Activated T-cell treated with anti-CD3 and anti-CD28 coated beads, Interleukin-2, amount 50 U/mL, for 24 hours (primary cell): ENCODE data around the gene RETREG1.
A peak's percentile ranks its signal among the peaks of the same experiment; 100 is the strongest.
"Not testable (repeated sequence)": the region's sequence is repeated elsewhere in the genome, so short reads cannot be mapped to it uniquely, and the experiment has no call there.

ENCODE experiments used
- DNase-seq: peaks from one replicate; pipeline ENCODE4 v3.0.0-alpha.2; 2020
- H3K27ac Mint-ChIP-seq: 2 replicates; pipeline ENCODE4 v1.8.0; 2020; ENCODE audit warnings: mild to moderate bottlenecking, mixed read lengths
- H3K27me3 Mint-ChIP-seq: 2 replicates; pipeline ENCODE4 v1.8.0; 2020; ENCODE audit warnings: mixed read lengths
- H3K36me3 Mint-ChIP-seq: 2 replicates; pipeline ENCODE4 v1.8.0; 2020; ENCODE audit warnings: low read depth, mixed read lengths
- H3K4me1 Mint-ChIP-seq: 2 replicates; pipeline ENCODE4 v1.8.0; 2020; ENCODE audit warnings: low read depth, mixed read lengths
- H3K4me3 Mint-ChIP-seq: 2 replicates; pipeline ENCODE4 v1.8.0; 2020; ENCODE audit warnings: mild to moderate bottlenecking, moderate library complexity, mixed read lengths
- H3K9me3 Mint-ChIP-seq: 2 replicates; pipeline ENCODE4 v1.8.0; 2020; ENCODE audit warnings: mixed read lengths

The RETREG1 gene

GRCh38 chr5:16544607-16545374, 72.0 kb downstream of the RETREG1 start:
- Mint-ChIP-seq H3K36me3 (peaks cover 7% of the 10 kb centered on the region), H3K27me3 (no peaks in the 10 kb centered on the region), H3K9me3 (no peaks in the 10 kb centered on the region), H3K4me3 (no peak overlapping the region), H3K27ac (no peak overlapping the region), H3K4me1 (peaks cover 68% of the 10 kb centered on the region)
- no peak for DNase-seq

DNA sequence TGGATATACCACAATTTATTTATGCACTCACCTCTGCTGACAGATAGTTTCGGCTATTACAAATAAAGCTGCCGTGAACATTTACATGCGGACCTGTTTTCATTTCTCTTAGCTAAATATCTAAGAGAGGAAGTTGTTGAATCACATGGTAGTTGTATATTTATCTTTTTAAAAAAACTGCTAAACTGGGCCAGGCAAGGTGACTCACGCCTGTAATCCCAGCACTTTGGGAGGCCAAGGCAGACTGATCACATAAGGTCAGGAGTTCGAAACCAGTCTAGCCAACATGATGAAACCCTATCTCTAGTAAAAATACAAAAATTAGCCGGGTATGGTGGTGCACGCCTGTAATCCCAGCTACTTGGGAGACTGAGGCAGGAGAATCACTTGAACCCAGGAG, 73.6 kb downstream of the RETREG1 start:
- DNase-seq, H3K27me3 Mint-ChIP-seq, H3K4me3 Mint-ChIP-seq, H3K9me3 Mint-ChIP-seq: not testable (repeated sequence)
- Mint-ChIP-seq H3K4me1 (peaks cover 66% of the 10 kb centered on the region), H3K27ac (peak overlapping the region; percentile 64), H3K36me3 (peaks cover 12% of the 10 kb centered on the region)

DNA sequence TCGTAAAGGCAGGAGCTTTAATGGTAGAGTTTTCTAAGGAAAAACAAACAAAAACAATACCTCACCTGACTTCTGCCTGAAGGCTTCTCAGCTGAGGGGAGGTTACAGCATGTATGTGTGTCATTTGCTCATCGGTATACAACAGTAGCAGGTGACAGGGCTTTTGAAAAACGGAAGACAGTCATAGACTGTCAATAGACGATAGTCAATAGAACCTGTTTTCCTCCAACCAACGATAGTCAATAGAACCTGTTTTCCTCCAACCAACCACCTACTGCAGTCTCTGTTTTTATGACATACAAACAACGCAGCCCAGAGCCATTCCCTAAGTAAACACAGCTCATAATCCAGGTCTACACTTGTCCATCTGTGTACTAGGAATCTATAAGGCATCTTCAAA, 74.6 kb downstream of the RETREG1 start:
- peaks cover 20% of the 10 kb centered on the region for H3K36me3 Mint-ChIP-seq
- no peaks in the 10 kb centered on the region for H3K27me3 Mint-ChIP-seq
- no peak overlapping the region for H3K4me3 Mint-ChIP-seq
- DNase-seq = no peak
- peaks cover 71% of the 10 kb centered on the region for H3K4me1 Mint-ChIP-seq
- H3K9me3 Mint-ChIP-seq = no peaks in the 10 kb centered on the region
- H3K27ac Mint-ChIP-seq = no peak overlapping the region

DNA sequence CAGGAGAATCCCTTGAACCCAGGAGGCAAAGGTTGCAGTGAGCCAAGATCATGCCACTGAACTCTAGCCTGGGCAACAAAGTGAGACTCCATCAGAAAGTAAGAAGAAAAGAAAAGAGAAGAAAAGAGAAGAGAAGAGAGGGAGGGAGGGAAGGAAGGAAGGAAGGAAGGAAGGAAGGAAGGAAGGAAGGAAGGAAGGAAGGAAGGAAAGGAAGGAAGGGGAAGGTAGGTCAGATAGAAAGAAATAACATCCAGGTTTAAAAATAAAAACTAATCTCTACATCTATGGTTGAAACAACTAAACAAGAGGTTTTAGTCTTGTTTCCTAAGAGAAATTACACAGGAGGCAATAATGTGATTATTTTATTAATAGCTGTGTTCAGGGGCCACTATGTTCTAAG, 75.2 kb downstream of the RETREG1 start:
- H3K9me3 Mint-ChIP-seq, DNase-seq, H3K27ac Mint-ChIP-seq, H3K4me3 Mint-ChIP-seq, H3K27me3 Mint-ChIP-seq: not testable (repeated sequence)
- Mint-ChIP-seq H3K4me1 (peaks cover 72% of the 10 kb centered on the region), H3K36me3 (peaks cover 17% of the 10 kb centered on the region)

DNA sequence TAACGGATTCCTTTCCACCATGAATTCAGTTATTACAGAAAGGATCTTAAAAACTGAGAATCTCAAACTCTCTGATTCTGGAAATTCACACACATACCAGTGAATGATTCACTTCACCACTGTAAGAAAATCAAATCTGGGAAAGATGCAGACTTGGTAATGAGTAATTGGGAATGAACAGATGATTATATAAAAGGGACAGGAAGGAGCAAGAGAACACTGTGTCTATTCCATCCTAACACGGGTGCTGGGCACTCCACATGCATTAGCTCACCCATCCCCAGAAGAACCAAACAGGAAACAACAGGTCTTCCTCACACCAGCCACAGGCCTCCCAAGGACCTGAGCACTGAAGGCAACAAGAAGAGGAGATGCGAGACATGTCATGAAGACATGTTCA, 76.4 kb downstream of the RETREG1 start:
- H3K27me3 Mint-ChIP-seq = no peaks in the 10 kb centered on the region
- DNase-seq = no peak
- no peak overlapping the region for H3K4me3 Mint-ChIP-seq
- H3K36me3 Mint-ChIP-seq = peaks cover 18% of the 10 kb centered on the region
- peaks cover 79% of the 10 kb centered on the region for H3K4me1 Mint-ChIP-seq
- no peak overlapping the region for H3K27ac Mint-ChIP-seq
- H3K9me3 Mint-ChIP-seq = no peaks in the 10 kb centered on the region

- H3K4me1 Mint-ChIP-seq = peaks cover 72% of the 10 kb centered on the region
- H3K27ac Mint-ChIP-seq = no peak overlapping the region
- no peak for DNase-seq
- H3K36me3 Mint-ChIP-seq = peaks cover 20% of the 10 kb centered on the region
- H3K27me3 Mint-ChIP-seq = no peaks in the 10 kb centered on the region
- H3K4me3 Mint-ChIP-seq = no peak overlapping the region
- H3K9me3 Mint-ChIP-seq = no peaks in the 10 kb centered on the region
Measured at GRCh38 chr5:16539169-16539666, 77.6 kb downstream of the RETREG1 start.

DNA sequence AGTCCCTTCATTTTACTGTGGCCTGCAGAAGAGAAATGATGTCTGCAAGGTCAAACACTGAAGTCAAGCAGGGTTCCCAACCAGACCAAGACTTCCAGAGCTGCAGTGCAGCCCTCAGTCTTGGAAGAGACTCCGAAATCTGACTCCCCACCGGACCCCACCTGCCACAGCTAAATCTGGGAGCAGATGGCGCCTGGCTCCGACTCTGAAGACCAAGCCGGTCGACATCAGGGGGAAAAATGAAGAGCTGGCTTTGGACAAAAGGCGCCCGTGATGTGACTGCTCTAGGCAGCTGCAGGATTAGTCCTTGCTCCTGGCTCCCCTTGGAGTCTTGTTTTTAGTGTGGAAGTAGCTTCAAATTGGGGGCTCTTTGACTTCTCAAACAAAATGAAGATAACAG, 78.8 kb downstream of the RETREG1 start:
- no peak overlapping the region for H3K4me3 Mint-ChIP-seq
- H3K27ac Mint-ChIP-seq = no peak overlapping the region
- no peaks in the 10 kb centered on the region for H3K9me3 Mint-ChIP-seq
- peaks cover 69% of the 10 kb centered on the region for H3K4me1 Mint-ChIP-seq
- H3K27me3 Mint-ChIP-seq = no peaks in the 10 kb centered on the region
- no peak for DNase-seq
- H3K36me3 Mint-ChIP-seq = peaks cover 25% of the 10 kb centered on the region

- Mint-ChIP-seq H3K4me3 (no peak overlapping the region), H3K9me3 (no peaks in the 10 kb centered on the region), H3K27ac (no peak overlapping the region), H3K27me3 (no peaks in the 10 kb centered on the region), H3K36me3 (peaks cover 25% of the 10 kb centered on the region), H3K4me1 (peaks cover 63% of the 10 kb centered on the region)
- DNase-seq = no peak
Measured at GRCh38 chr5:16536818-16537217, 80.0 kb downstream of the RETREG1 start.

DNA sequence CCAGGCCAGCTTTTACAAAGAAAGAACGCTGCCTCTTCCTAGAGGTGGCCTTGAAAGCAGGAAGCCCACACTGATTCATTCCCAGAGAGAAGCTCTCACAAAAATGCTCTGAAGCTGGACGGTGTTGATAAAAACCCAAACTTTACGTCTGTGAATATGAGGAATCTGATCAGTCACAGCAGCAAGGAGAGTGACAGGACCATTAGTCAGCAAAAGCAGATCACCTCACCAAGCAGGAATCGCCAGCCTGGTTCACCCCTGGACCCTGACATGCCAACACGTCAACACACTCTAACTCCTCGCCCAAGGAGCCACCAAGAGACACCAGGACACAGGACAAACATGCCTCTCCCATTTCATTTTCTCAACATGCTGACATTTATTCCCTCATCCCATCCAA, 80.6 kb downstream of the RETREG1 start:
- DNase-seq = no peak
- Mint-ChIP-seq H3K4me3 (no peak overlapping the region), H3K27me3 (no peaks in the 10 kb centered on the region), H3K9me3 (no peaks in the 10 kb centered on the region), H3K36me3 (peaks cover 25% of the 10 kb centered on the region), H3K27ac (no peak overlapping the region), H3K4me1 (peaks cover 63% of the 10 kb centered on the region)

GRCh38 chr5:16534280-16534679, 82.5 kb downstream of the RETREG1 start:
- no peaks in the 10 kb centered on the region for H3K9me3 Mint-ChIP-seq
- peaks cover 22% of the 10 kb centered on the region for H3K36me3 Mint-ChIP-seq
- H3K27ac Mint-ChIP-seq = no peak overlapping the region
- no peak overlapping the region for H3K4me3 Mint-ChIP-seq
- H3K27me3 Mint-ChIP-seq = no peaks in the 10 kb centered on the region
- peaks cover 49% of the 10 kb centered on the region for H3K4me1 Mint-ChIP-seq
- DNase-seq = no peak

- peaks cover 31% of the 10 kb centered on the region for H3K4me1 Mint-ChIP-seq
- no peak for DNase-seq
- H3K27me3 Mint-ChIP-seq = no peaks in the 10 kb centered on the region
- peaks cover 19% of the 10 kb centered on the region for H3K36me3 Mint-ChIP-seq
- no peak overlapping the region for H3K4me3 Mint-ChIP-seq
- peak overlapping the region; percentile 13 for H3K27ac Mint-ChIP-seq
- no peaks in the 10 kb centered on the region for H3K9me3 Mint-ChIP-seq
Measured at GRCh38 chr5:16531063-16531648, 85.6 kb downstream of the RETREG1 start.

DNA sequence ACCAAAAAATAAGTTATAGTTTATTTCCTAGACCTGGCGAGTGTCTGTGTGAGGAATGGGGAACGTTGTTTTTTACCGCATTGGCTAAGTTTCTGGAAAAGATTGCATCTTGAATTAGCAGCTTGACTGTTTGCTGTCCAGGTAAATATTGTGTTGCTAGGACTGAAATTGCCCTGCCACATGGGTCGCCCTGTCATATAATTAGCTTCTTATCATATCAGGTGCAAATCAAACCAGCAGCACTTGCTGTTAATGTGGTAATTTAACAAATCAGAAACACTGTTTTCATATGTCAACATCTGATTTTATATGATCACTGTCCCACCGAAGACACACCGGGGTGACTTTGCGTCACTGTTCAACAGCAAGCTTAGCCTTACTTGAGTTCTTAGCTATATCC, 87.5 kb downstream of the RETREG1 start:
- H3K36me3 Mint-ChIP-seq = peaks cover 23% of the 10 kb centered on the region
- DNase-seq = no peak
- no peaks in the 10 kb centered on the region for H3K9me3 Mint-ChIP-seq
- H3K27me3 Mint-ChIP-seq = no peaks in the 10 kb centered on the region
- no peak overlapping the region for H3K4me3 Mint-ChIP-seq
- no peak overlapping the region for H3K27ac Mint-ChIP-seq
- H3K4me1 Mint-ChIP-seq = peaks cover 40% of the 10 kb centered on the region

DNA sequence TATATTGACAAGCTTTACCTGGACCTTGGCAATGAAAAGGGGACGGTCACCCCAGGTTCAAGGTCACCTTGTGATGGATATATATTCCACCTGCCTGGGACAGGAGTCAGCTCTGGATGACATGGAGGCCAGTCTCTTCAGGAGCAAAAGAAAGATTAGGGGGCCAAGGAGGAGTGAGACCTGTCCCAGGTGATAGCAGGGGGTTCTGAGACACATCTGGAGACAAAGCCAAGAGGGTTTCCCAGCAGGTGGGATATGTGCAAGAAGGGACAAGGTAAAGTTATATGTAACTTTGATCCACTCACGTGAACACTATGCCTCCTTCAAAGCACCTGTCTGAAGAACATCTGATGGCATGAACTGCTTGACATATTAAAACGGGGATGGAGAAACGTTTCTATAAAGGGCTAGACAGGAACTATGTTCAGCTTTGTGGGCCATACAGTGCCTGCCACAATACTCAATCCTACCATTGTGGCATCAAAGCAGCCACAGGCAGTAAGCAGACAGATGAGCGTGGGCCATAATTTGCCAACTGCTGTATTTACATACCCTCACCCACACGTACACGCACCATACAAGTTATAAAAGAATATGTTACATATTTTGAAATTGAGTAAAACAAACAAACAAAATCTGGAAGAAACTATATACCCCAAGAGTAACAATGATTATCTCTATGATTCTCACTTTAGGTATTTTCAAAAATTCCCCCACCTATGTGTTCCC, 88.3 kb downstream of the RETREG1 start:
- peaks cover 45% of the 10 kb centered on the region for H3K4me1 Mint-ChIP-seq

GRCh38 chr5:16525651-16526050, 91.1 kb downstream of the RETREG1 start:
- Mint-ChIP-seq H3K4me3 (no peak overlapping the region), H3K9me3 (no peaks in the 10 kb centered on the region), H3K36me3 (peaks cover 23% of the 10 kb centered on the region), H3K27ac (no peak overlapping the region), H3K27me3 (no peaks in the 10 kb centered on the region), H3K4me1 (peaks cover 46% of the 10 kb centered on the region)
- no peak for DNase-seq

More for the DNA sequence above, 88.3 kb downstream of the RETREG1 start:
- H3K4me3 Mint-ChIP-seq = no peak overlapping the region
- H3K36me3 Mint-ChIP-seq = peaks cover 24% of the 10 kb centered on the region
- no peaks in the 10 kb centered on the region for H3K27me3 Mint-ChIP-seq
- H3K9me3 Mint-ChIP-seq = no peaks in the 10 kb centered on the region
- DNase-seq = no peak
- no peak overlapping the region for H3K27ac Mint-ChIP-seq

- Mint-ChIP-seq H3K9me3 (no peaks in the 10 kb centered on the region), H3K27me3 (no peaks in the 10 kb centered on the region), H3K36me3 (peaks cover 23% of the 10 kb centered on the region), H3K27ac (no peak overlapping the region), H3K4me3 (no peak overlapping the region), H3K4me1 (peaks cover 54% of the 10 kb centered on the region)
- no peak for DNase-seq
Measured at GRCh38 chr5:16524286-16524685, 92.5 kb downstream of the RETREG1 start.
